ENCODE data around the gene INSRR. TPM values are rescaled to one million over a fixed set of nuclear protein-coding genes. Genes with fewer than 3 reads are reported as not detected.

Gene INSRR
- total and polyA plus RNA-seq, 4 donors = 0.01 TPM; not detected in 3

GRCh38 chr1:156899956-156900718 lies 41.2 kb upstream of the INSRR start (continued):
- TF ChIP-seq GABPA (IDR thresholded peaks at IDR 0.05 in 1 of 2, conservative IDR thresholded peaks at IDR 0.05 in 1 of 2) (no peak), ATF3 (IDR thresholded peaks at IDR 0.05) (no peak), RAD21 (IDR thresholded peaks at IDR 0.05) (no peak)

GRCh38 chr1:156898971-156899664 lies 40.2 kb upstream of the INSRR start:
- peak overlapping the region in 1 of 2 donors; percentile 14 for H3K9ac ChIP-seq (ENCODE audit: low read depth in 1 of 2, low read length in 2 of 2)
- no peaks in the 10 kb centered on the region for H3K9me3 ChIP-seq (ENCODE audit: control insufficient read depth in 4 of 4, low read length in 3 of 4)
- no peak for DNase-seq (ENCODE audit: low spot score)
- no peaks in the 10 kb centered on the region for H3K36me3 ChIP-seq (ENCODE audit: control insufficient read depth in 4 of 4, insufficient read depth in 3 of 4, low read depth in 1 of 4, low read length in 3 of 4)
- no peak for TF ChIP-seq HNF4G (IDR thresholded peaks at IDR 0.05)
- TF ChIP-seq FOXA1 (IDR thresholded peaks at IDR 0.05) = no peak
- TF ChIP-seq ZBTB33 (IDR thresholded peaks at IDR 0.05) = no peak
- TF ChIP-seq EGR1 (IDR thresholded peaks at IDR 0.05; ENCODE audit: low read depth in 2 of 2) = no peak
- TF ChIP-seq SP1 (IDR thresholded peaks at IDR 0.05) = no peak
- TF ChIP-seq RAD21 (IDR thresholded peaks at IDR 0.05) = no peak
- TF ChIP-seq HNF4A (conservative IDR thresholded peaks at IDR 0.05) = no peak
- TF ChIP-seq ATF3 (IDR thresholded peaks at IDR 0.05) = no peak
- no peak for TF ChIP-seq RXRA (IDR thresholded peaks at IDR 0.05)
- TF ChIP-seq JUND (IDR thresholded peaks at IDR 0.05) = no peak
- WGBS = 72% methylated on average over 12 of the region's 12 CpGs
- peaks cover 0 to 3% (median 0%) of the 10 kb centered on the region in 4 donors for H3K27me3 ChIP-seq (ENCODE audit: control insufficient read depth in 4 of 4, insufficient read depth in 4 of 4, low read length in 3 of 4)
- peak overlapping the region; percentile 21 to 35 for H3K27ac ChIP-seq (ENCODE audit: low read depth in 1 of 2, low read length in 2 of 2)
- no peak overlapping the region for H3K4me3 ChIP-seq (ENCODE audit: low read depth in 1 of 3, low read length in 3 of 3)
- H3K4me1 ChIP-seq (ENCODE audit: control insufficient read depth in 4 of 4, insufficient read depth in 4 of 4, low read length in 3 of 4) = peaks cover 0 to 28% (median 3%) of the 10 kb centered on the region in 4 donors

GRCh38 chr1:156898161-156898566 lies 39.2 kb upstream of the INSRR start:
- TF ChIP-seq RXRA (IDR thresholded peaks at IDR 0.05) = peak in 1 of 2 donors; percentile 31
- TF ChIP-seq HNF4A (conservative IDR thresholded peaks at IDR 0.05) = no peak
- TF ChIP-seq SP1 (IDR thresholded peaks at IDR 0.05) = peak; percentile 24
- TF ChIP-seq NR2F2 (IDR thresholded peaks at IDR 0.05) = peak; percentile 28
- DNase-seq (ENCODE audit: low spot score) = no peak
- H3K27ac ChIP-seq (ENCODE audit: low read depth in 1 of 2, low read length in 2 of 2) = peak overlapping the region; percentile 46 to 58
- no peaks in the 10 kb centered on the region for H3K36me3 ChIP-seq (ENCODE audit: control insufficient read depth in 4 of 4, insufficient read depth in 3 of 4, low read depth in 1 of 4, low read length in 3 of 4)
- peaks cover 0 to 26% (median 3%) of the 10 kb centered on the region in 4 donors for H3K4me1 ChIP-seq (ENCODE audit: control insufficient read depth in 4 of 4, insufficient read depth in 4 of 4, low read length in 3 of 4)
- H3K4me3 ChIP-seq (ENCODE audit: low read depth in 1 of 3, low read length in 3 of 3) = no peak overlapping the region
- 24% methylated on average over 13 of the region's 13 CpGs for WGBS
- H3K9me3 ChIP-seq (ENCODE audit: control insufficient read depth in 4 of 4, low read length in 3 of 4) = no peaks in the 10 kb centered on the region
- no peak overlapping the region for H3K9ac ChIP-seq (ENCODE audit: low read depth in 1 of 2, low read length in 2 of 2)
- H3K27me3 ChIP-seq (ENCODE audit: control insufficient read depth in 4 of 4, insufficient read depth in 4 of 4, low read length in 3 of 4) = peaks cover 0 to 4% (median under 1%) of the 10 kb centered on the region in 4 donors
